HUES6 (cell line): ENCODE results near the gene INHBE.

Experiments
- H3K27ac ChIP-seq: 2 replicates; pipeline ENCODE4 v1.7.0; 2013; ENCODE audit warnings: low read depth, mild to moderate bottlenecking, low read length, inconsistent platforms
- H3K27me3 ChIP-seq: 2 replicates; pipeline ENCODE4 v1.6.1; 2013; ENCODE audit warnings: low read length; ENCODE audit not compliant: control insufficient read depth, insufficient read depth
- H3K36me3 ChIP-seq: 2 replicates; pipeline ENCODE4 v1.6.1; 2013; ENCODE audit warnings: low read length; ENCODE audit not compliant: control insufficient read depth, insufficient read depth
- H3K4me1 ChIP-seq: 2 replicates; pipeline ENCODE4 v1.6.1; 2013; ENCODE audit warnings: low read length; ENCODE audit not compliant: control insufficient read depth, insufficient read depth
- H3K4me3 ChIP-seq: 2 replicates; pipeline ENCODE4 v1.5.1; 2013; ENCODE audit warnings: low read depth, low read length
- H3K9ac ChIP-seq: one replicate; pipeline ENCODE4 v1.6.1; 2013; ENCODE audit warnings: mild to moderate bottlenecking, low read length
- H3K9me3 ChIP-seq: 2 replicates; pipeline ENCODE4 v1.6.1; 2013; ENCODE audit warnings: low read depth, low read length; ENCODE audit not compliant: control insufficient read depth, insufficient read depth

The INHBE gene

GRCh38 chr12:57470970-57471656 lies 16.0 kb downstream of the INHBE start:
- H3K27ac ChIP-seq: no peak overlapping the region
- peaks cover 43% of the 10 kb centered on the region for H3K27me3 ChIP-seq
- H3K9ac ChIP-seq: no peak overlapping the region
- H3K4me3 ChIP-seq: no peak overlapping the region
- H3K36me3 ChIP-seq: peaks cover 23% of the 10 kb centered on the region
- peaks cover 9% of the 10 kb centered on the region; the same call in 1 of the 2 replicates for H3K4me1 ChIP-seq
- H3K9me3 ChIP-seq: no peaks in the 10 kb centered on the region

DNA sequence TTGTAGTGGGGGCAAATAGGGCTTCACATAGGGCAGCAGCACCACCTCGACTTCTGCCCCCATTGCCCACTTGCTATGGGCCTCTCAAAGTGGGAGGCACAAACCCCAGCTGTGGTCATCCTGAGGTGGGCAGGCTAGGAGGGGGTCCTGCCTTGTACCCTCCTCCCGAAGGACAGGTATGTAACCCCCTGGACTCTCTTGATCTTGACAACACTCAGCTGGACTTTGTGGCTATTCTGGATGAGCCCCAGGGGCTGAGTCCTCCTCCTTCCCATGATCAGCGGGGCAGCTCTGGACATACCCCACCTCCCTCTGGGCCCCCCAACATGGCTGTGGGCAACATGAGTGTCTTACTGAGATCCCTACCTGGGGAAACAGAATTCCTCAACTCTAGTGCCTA lies 16.6 kb downstream of the INHBE start:
- peaks cover 48% of the 10 kb centered on the region for H3K27me3 ChIP-seq
- H3K36me3 ChIP-seq: peaks cover 23% of the 10 kb centered on the region
- no peak overlapping the region for H3K4me3 ChIP-seq
- no peak overlapping the region for H3K9ac ChIP-seq
- no peak overlapping the region for H3K27ac ChIP-seq
- H3K4me1 ChIP-seq: peaks cover 9% of the 10 kb centered on the region
- no peaks in the 10 kb centered on the region for H3K9me3 ChIP-seq

DNA sequence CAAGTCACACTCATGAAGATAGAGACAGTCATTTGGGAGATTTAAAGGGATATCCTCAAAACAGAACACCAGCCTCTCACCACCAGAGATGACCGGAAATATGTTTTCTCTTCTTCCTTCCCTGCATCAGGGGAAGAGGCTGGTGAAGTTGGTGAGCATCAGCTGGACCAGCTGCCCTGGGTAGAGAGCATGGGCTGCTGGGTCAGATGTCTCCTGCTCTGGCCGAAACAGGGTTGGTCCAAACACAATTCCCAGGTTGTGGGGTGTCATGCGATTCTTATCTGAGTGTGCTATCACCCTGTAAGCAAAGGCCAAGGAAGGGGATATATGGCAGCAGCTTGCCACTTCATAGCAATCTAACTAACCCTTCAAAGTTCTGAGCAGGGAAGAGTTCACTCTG lies 17.3 kb downstream of the INHBE start:
- peaks cover 23% of the 10 kb centered on the region for H3K36me3 ChIP-seq
- peaks cover 56% of the 10 kb centered on the region for H3K27me3 ChIP-seq

DNA sequence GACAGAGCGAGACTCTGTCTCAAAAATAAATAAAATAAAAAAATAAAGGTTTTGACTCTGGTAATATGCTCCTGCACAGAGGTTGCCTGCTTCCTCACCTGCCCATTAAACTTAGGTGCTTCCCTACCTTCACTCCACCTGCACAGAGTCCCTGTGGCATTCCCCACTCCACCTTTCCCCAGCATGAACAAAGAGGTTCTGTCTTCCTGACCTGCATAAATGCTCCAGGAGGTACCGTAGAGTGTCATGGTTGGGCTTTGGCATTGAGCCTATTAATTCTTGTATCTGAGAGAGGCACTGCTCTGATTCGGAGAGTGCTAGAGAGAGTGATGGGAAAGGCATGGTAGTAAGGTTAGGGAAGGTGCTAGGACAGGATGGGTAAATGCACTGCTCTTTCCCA lies 18.3 kb downstream of the INHBE start:
- H3K27me3 ChIP-seq: peaks cover 62% of the 10 kb centered on the region
- H3K4me1 ChIP-seq: peaks cover 21% of the 10 kb centered on the region
- H3K9me3 ChIP-seq: no peaks in the 10 kb centered on the region

More for the DNA sequence above, 17.3 kb downstream of the INHBE start:
- Histone ChIP-seq H3K9me3 (no peaks in the 10 kb centered on the region), H3K4me1 (peaks cover 12% of the 10 kb centered on the region), H3K27ac (no peak overlapping the region), H3K4me3 (no peak overlapping the region), H3K9ac (no peak overlapping the region)

GRCh38 chr12:57473886-57474285 lies 18.8 kb downstream of the INHBE start:
- Histone ChIP-seq H3K4me3 (no peak overlapping the region), H3K36me3 (peaks cover 17% of the 10 kb centered on the region), H3K4me1 (peaks cover 22% of the 10 kb centered on the region), H3K27ac (no peak overlapping the region), H3K9me3 (no peaks in the 10 kb centered on the region), H3K27me3 (peaks cover 67% of the 10 kb centered on the region), H3K9ac (no peak overlapping the region)

More for the DNA sequence above, 18.3 kb downstream of the INHBE start:
- Histone ChIP-seq H3K9ac (no peak overlapping the region), H3K27ac (no peak overlapping the region), H3K4me3 (no peak overlapping the region), H3K36me3 (peaks cover 17% of the 10 kb centered on the region)

DNA sequence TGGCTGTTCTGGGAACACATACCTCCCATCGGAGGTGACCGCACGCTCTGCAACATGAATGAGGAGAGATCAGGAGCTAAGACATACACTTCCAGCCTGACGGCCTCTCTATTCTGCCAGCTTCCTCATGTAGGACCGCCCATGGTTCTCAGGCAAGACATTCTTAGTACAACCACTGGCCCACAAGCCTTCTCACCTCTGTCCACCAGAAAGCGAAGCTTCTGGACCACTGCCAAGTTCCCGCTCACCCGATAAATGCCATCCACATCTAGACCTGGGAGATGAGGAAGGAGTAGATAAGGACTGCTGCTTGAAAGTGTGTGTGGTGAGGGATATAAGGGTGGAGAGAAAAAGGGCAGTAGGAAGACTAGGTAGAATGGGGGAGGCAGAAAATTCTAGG lies 19.3 kb downstream of the INHBE start:
- peaks cover 12% of the 10 kb centered on the region for H3K36me3 ChIP-seq
- H3K4me1 ChIP-seq: peaks cover 22% of the 10 kb centered on the region
- no peak overlapping the region for H3K27ac ChIP-seq
- H3K9me3 ChIP-seq: no peaks in the 10 kb centered on the region
- H3K9ac ChIP-seq: no peak overlapping the region
- H3K4me3 ChIP-seq: no peak overlapping the region
- peaks cover 69% of the 10 kb centered on the region for H3K27me3 ChIP-seq

- Histone ChIP-seq H3K27me3 (peaks cover 69% of the 10 kb centered on the region), H3K9ac (no peak overlapping the region), H3K4me1 (peaks cover 22% of the 10 kb centered on the region), H3K27ac (no peak overlapping the region), H3K36me3 (peaks cover 8% of the 10 kb centered on the region; the same call in 1 of the 2 replicates), H3K4me3 (peak overlapping the region; percentile 61), H3K9me3 (no peaks in the 10 kb centered on the region)
Observed at GRCh38 chr12:57474862-57475261, 19.8 kb downstream of the INHBE start.

DNA sequence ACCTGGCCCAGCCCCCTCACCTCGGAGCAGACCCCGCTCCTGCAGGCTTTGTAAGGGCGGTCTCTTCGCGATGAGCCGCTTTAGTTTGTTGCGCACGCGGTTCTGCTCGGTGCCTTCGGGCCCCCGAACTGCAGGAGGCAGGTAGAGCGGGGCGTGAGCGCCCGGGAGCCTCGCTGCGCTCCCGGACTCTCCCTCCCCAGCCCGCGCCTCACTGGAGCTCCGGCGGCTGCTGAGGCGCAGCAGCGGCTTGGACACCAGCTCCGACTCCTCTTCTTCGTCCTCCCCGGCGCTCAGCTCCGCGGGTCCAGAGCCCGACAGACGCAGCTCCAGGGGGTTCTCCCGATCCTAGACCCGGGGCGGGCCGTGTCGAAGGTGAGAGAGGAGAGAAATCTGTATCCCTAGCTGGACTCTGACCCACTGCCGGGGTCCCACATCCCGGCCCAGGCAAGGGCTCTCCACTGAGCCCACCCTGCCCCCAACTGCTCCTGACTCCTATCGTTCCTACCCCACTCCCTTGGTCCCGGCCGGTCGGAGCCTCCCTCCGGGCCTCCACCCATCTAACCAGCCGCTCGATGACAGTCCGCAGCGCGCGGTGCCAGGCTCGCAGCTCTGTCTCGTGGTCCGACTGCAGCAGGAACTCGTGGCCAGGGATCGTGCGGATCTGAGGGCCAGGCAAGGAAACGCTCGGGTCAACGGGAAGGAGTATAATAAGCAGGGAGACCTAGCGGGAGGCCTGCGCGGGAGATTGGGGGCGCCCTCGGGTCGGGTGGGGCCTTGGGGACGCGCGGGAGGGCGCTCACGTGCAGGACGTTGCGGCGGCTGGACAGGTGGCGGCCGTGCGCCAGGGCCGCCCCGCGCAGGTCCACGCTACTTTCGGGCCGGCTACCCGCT lies 20.4 kb downstream of the INHBE start:
- H3K9ac ChIP-seq: no peak overlapping the region
- H3K27ac ChIP-seq: no peak overlapping the region
- peaks cover 70% of the 10 kb centered on the region for H3K27me3 ChIP-seq
- peaks cover 22% of the 10 kb centered on the region for H3K4me1 ChIP-seq
- H3K36me3 ChIP-seq: 0 out of 2 replicates have a peak, but pooled peaks cover 3% of the 10 kb centered on the region
- peak overlapping the region; percentile 61 for H3K4me3 ChIP-seq
- H3K9me3 ChIP-seq: no peaks in the 10 kb centered on the region

DNA sequence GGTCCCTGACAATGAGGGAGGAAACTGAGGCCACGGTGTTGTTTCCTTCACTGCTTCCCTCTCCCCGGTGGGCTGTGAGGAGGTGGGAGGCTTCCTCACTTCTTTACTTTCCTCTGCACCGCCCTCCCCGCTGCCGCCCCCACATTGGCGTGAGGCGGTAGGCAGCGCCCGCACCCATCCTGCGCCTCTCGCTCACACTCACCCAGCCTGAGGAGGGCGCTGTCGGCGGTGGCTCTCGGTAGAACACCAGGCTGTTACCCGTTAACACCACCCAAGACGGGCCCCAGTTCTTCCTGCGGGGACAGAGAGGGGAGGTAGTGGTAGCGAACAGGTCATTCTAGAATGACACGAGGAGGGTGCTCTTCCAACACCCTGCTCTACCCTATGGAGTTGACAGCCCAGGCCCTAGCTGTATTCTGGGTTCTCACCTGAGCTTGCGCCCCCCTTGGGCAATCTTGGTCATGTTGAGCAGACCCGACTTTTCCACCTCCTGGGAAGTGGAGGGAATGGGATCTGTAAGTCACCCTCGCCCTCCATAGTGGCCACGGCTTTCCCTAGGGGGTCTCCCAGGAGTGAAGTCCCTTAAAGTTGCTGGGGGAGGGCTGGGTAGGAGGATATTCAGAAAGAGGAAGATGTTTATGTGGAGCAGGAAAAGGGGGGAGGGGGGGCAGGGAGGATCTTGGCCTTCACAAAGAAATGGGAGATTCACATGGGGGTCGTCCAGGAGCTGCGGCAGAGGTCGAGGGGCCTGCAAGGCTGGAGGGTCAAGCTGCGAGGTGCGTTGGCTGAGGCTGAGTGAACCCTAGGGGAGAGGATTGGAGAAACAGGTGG lies 21.3 kb downstream of the INHBE start:
- peak overlapping the region; percentile 61 for H3K4me3 ChIP-seq
- peaks cover 22% of the 10 kb centered on the region for H3K4me1 ChIP-seq
- no peak overlapping the region for H3K27ac ChIP-seq
- H3K9ac ChIP-seq: no peak overlapping the region
- no peaks in the 10 kb centered on the region for H3K36me3 ChIP-seq
- peaks cover 76% of the 10 kb centered on the region for H3K27me3 ChIP-seq
- H3K9me3 ChIP-seq: no peaks in the 10 kb centered on the region

GRCh38 chr12:57476993-57477709 lies 22.0 kb downstream of the INHBE start:
- no peak overlapping the region for H3K9ac ChIP-seq
- peaks cover 71% of the 10 kb centered on the region for H3K27me3 ChIP-seq
- H3K9me3 ChIP-seq: no peaks in the 10 kb centered on the region
- H3K4me3 ChIP-seq: no peak overlapping the region
- H3K4me1 ChIP-seq: peaks cover 26% of the 10 kb centered on the region
- no peak overlapping the region for H3K27ac ChIP-seq
- H3K36me3 ChIP-seq: no peaks in the 10 kb centered on the region
